RWPE2 (cell line): ENCODE data around the gene AGRN.

Experiments
- ATAC-seq: fragments of 200-7000 bp; cut with Tn5 transposase; 3 replicates; pipeline ENCODE4 v1.9.1; 2021; ENCODE audit warnings: low read depth
- DNase-seq: peaks from one replicate; pipeline ENCODE4 v3.0.0-alpha.2; 2020; ENCODE audit warnings: low spot score
- H3K27ac ChIP-seq: fragments of 450-650 bp; 2 replicates; pipeline ENCODE4 v1.5.1; 2017; ENCODE audit warnings: mild to moderate bottlenecking; ENCODE audit not compliant: poor library complexity, severe bottlenecking
- H3K27me3 ChIP-seq: fragments of 250-450 bp; sonication (Bioruptor Pico); 2 replicates; pipeline ENCODE4 v1.5.1; 2021; ENCODE audit warnings: mild to moderate bottlenecking, moderate library complexity; ENCODE audit not compliant: insufficient read depth, poor library complexity, severe bottlenecking
- H3K36me3 ChIP-seq: fragments of 250-450 bp; sonication (Bioruptor Pico); 2 replicates; pipeline ENCODE4 v1.5.1; 2020; ENCODE audit warnings: low read depth, mild to moderate bottlenecking, moderate library complexity
- H3K4me1 ChIP-seq: fragments of 250-450 bp; sonication (Bioruptor Pico); 2 replicates; pipeline ENCODE4 v1.5.1; 2021; ENCODE audit warnings: mild to moderate bottlenecking, moderate library complexity; ENCODE audit not compliant: insufficient read depth, poor library complexity, severe bottlenecking
- H3K4me3 ChIP-seq: fragments of 250-450 bp; sonication (Bioruptor Pico); 2 replicates; pipeline ENCODE4 v1.5.1; 2021; ENCODE audit warnings: mild to moderate bottlenecking, moderate library complexity; ENCODE audit not compliant: severe bottlenecking
- H3K9me3 ChIP-seq: fragments of 250-450 bp; sonication (Bioruptor Pico); 2 replicates; pipeline ENCODE4 v1.5.1; 2021; ENCODE audit warnings: mild to moderate bottlenecking, moderate library complexity; ENCODE audit not compliant: severe bottlenecking
- TF ChIP-seq, protein P1 (sequence below): fragments of 450-650 bp; IDR thresholded peaks from one replicate; pipeline ENCODE4 v1.5.1; 2017; ENCODE audit warnings: mild to moderate bottlenecking, moderate library complexity; ENCODE audit not compliant: poor library complexity, severe bottlenecking

The AGRN gene

DNA sequence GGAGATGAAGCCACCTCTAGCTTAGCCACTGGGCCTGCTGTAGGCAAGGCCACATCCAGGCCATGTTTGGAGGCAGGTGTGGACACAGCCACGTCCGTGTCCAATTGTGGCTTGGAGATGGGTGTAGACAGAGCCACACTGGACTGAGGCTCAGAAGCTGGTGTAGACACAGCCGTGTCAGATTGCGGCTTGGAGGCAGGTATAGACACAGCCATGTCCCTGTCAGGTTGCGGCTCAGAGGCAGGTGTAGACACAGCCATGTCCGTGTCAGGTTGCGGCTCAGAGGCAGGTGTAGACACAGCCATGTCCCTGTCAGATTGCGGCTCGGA lies 40.2 kb upstream of the AGRN start:
- no peak overlapping the region for H3K27ac ChIP-seq
- H3K4me3 ChIP-seq: no peak overlapping the region
- peaks cover 5% of the 10 kb centered on the region for H3K27me3 ChIP-seq
- no peaks in the 10 kb centered on the region for H3K4me1 ChIP-seq
- TF ChIP-seq, protein P1, sequence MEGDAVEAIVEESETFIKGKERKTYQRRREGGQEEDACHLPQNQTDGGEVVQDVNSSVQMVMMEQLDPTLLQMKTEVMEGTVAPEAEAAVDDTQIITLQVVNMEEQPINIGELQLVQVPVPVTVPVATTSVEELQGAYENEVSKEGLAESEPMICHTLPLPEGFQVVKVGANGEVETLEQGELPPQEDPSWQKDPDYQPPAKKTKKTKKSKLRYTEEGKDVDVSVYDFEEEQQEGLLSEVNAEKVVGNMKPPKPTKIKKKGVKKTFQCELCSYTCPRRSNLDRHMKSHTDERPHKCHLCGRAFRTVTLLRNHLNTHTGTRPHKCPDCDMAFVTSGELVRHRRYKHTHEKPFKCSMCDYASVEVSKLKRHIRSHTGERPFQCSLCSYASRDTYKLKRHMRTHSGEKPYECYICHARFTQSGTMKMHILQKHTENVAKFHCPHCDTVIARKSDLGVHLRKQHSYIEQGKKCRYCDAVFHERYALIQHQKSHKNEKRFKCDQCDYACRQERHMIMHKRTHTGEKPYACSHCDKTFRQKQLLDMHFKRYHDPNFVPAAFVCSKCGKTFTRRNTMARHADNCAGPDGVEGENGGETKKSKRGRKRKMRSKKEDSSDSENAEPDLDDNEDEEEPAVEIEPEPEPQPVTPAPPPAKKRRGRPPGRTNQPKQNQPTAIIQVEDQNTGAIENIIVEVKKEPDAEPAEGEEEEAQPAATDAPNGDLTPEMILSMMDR: no peak
- no peaks in the 10 kb centered on the region for H3K9me3 ChIP-seq
- DNase-seq (no peak), ATAC-seq (no peak)
- no peaks in the 10 kb centered on the region for H3K36me3 ChIP-seq

DNA sequence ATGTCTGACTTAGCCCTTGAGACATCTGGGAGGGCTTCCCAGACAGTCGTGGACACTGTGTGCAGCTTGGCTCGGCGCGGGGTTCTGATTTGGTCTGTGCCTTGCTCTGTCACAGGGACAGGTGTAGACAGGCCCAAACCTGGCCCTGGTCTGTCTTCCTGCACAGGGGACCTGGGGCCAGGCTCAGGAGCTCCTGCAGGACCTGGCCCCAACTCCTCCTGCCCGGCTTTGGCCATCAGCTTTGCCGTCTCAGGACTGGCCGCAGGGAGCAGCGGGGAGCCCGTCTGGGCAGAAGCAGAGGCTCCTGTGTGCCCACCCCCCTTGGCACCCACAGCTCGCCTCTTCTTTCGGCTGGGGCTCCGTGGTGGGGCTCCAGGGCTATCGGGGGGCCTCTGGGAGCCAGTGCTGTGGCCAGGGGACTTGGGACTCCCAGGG lies 39.8 kb upstream of the AGRN start:
- Histone ChIP-seq H3K4me3 (no peak overlapping the region), H3K36me3 (no peaks in the 10 kb centered on the region), H3K27ac (no peak overlapping the region), H3K9me3 (no peaks in the 10 kb centered on the region), H3K4me1 (no peaks in the 10 kb centered on the region), H3K27me3 (peaks cover 5% of the 10 kb centered on the region)
- TF ChIP-seq, protein P1: no peak
- no peak for DNase-seq
- ATAC-seq: peak; percentile 4; the same call in 2 of the 3 replicates

DNA sequence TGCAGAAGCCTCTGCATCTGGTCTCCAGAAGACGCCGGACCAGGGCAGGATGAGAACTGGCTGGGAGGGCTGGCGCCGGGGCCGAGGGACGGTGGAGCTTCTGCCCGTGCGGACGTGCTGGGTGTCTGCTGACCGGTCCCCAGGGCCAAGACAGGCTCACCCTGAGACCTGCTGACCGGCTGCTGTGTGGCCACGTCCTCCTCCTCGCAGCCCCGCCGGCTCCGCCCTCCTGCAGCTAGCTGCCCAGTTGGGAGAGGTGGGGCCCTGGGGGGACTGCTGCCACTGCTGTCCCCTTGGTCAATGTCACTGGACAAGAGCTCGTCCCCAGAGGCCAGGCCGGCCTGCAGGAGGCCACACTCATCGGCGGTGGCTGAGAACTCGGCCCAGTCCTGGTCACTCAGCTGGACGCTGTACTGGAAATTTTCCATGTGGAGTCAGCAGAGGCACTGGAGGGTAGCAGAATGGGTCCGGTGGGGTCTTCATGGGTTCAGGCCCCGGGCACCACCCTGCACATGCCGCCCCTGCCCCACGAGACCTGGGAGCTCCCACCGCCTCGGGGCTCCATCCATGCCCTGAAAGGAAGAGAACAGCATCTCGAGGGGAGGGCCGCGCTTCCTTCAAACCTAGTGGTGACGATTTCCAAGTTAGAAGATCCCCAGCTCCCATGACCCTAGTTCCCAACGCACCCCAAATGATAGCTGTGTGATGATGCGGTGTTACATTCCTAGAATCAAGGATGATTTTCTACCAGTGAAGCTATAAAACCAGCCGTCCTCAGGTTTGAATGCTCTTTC lies 39.1 kb upstream of the AGRN start:
- TF ChIP-seq, protein P1: no peak
- H3K27ac ChIP-seq: no peak overlapping the region
- DNase-seq (no peak), ATAC-seq (no peak)
- no peak overlapping the region for H3K4me3 ChIP-seq
- H3K27me3 ChIP-seq: peaks cover 5% of the 10 kb centered on the region
- H3K4me1 ChIP-seq: no peaks in the 10 kb centered on the region
- H3K9me3 ChIP-seq: no peaks in the 10 kb centered on the region
- no peaks in the 10 kb centered on the region for H3K36me3 ChIP-seq

DNA sequence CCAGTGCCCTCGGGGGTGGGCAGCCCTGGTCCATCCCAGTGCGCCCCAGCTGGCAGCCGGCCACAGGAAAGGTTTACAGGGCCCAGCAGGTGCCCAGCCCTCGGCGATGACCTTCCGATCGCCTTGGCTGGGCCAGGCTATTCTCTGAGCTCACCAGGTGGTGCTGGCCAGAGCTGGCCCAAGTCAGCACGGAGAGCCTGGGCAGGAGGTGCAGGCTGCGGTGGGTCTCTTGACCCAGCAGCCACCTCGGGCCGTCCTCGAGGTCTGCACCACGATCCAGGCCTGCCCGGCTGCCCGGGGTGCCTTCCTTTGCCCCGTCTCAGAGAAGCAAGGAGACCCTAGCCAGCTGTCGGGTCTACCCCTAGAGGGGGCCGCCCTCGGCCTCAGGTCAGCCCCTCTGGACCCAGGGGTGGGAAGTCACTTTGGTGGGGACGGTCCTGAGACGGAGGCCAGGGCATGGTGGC lies 38.4 kb upstream of the AGRN start:
- no peak for ATAC-seq
- Histone ChIP-seq H3K9me3 (no peaks in the 10 kb centered on the region), H3K27me3 (peaks cover 5% of the 10 kb centered on the region), H3K4me3 (no peak overlapping the region), H3K27ac (no peak overlapping the region), H3K36me3 (no peaks in the 10 kb centered on the region), H3K4me1 (no peaks in the 10 kb centered on the region)
- no peak for DNase-seq
- TF ChIP-seq, protein P1: no peak

DNA sequence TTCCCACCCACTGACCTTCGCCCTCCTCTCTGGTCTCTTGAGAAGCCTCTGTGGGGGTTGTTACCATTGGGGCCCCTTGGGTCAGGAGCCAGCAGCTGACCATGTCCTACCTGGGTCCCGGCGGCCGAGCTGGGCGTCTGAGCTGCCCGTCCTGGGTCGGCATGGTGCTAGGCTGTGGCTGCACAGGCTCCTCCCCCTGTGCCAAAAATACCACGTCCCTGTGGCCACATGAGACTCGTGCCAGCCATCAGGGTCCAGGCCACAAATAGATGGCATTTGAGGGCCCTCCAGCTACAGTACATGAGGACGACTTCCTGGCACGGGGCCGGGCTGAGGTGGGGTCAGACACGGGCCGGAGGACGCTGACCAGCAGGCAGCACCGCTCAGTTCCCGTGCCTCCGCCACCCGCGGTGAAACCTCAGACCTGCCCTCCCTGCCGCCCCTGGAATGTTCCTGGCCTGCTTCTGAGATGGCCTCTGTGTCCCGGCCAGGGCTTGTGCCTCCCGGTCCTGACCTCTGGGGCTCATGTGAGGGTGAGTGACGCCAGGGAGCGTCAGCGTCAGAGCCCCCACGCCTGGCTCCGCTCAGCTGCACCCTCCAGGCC lies 37.9 kb upstream of the AGRN start, which contains the start of gene PERM1:
Gene PERM1, minus strand, starts transcription at position 139 of the 604 bp plus-strand sequence. CDS start 1,064 bp downstream, outside the sequence.
- H3K36me3 ChIP-seq: no peaks in the 10 kb centered on the region
- H3K4me1 ChIP-seq: no peaks in the 10 kb centered on the region
- H3K27me3 ChIP-seq: peaks cover 5% of the 10 kb centered on the region
- H3K9me3 ChIP-seq: no peaks in the 10 kb centered on the region
- H3K4me3 ChIP-seq: no peak within 1 kb of the TSS
- no peak within 1 kb of the TSS for H3K27ac ChIP-seq
- ATAC-seq: no peak
- DNase-seq: no peak
- TF ChIP-seq, protein P1: no peak
